NCI-H2081 (cell line): ENCODE data around the gene GRAMD4.

Source experiments
- DNase-seq, 2 experiments: peaks; one replicate each; lab custom pipeline; 2025; lab: John Stamatoyannopoulos, UW

GRAMD4 gene

GRCh38 chr22:46619830-46620501, at the start of gene GRAMD4:
GRAMD4 (plus strand) TSS chr22:46620386; CDS start chr22:46626800, 6,414 bp downstream.
- no peak for DNase-seq

- no peak for DNase-seq
Observed at GRCh38 chr22:46571642-46572250, 48.4 kb upstream of the GRAMD4 start.

GRCh38 chr22:46572911-46573780, 47.0 kb upstream of the GRAMD4 start:
- no peak for DNase-seq

GRCh38 chr22:46573781-46574437, 46.3 kb upstream of the GRAMD4 start:
- DNase-seq, result no peak

- no peak for DNase-seq
Observed at GRCh38 chr22:46574438-46574992, 45.7 kb upstream of the GRAMD4 start.

- peak in 1 of 2 experiments; percentile 6 for DNase-seq
Observed at GRCh38 chr22:46574993-46575910, 44.9 kb upstream of the GRAMD4 start.

- no peak for DNase-seq
Observed at GRCh38 chr22:46575911-46576555, 44.2 kb upstream of the GRAMD4 start.

- DNase-seq, result peak; percentile 32 to 37
Observed at GRCh38 chr22:46576556-46577367, 43.4 kb upstream of the GRAMD4 start.

- no peak for DNase-seq
Observed at GRCh38 chr22:46577368-46578249, 42.6 kb upstream of the GRAMD4 start.

- DNase-seq, result no peak
Observed at GRCh38 chr22:46578251-46578823, 41.8 kb upstream of the GRAMD4 start.

- DNase-seq, result no peak
Observed at GRCh38 chr22:46578824-46579561, 41.2 kb upstream of the GRAMD4 start.

GRCh38 chr22:46579751-46580449, 40.3 kb upstream of the GRAMD4 start:
- DNase-seq, result no peak

GRCh38 chr22:46580940-46581537, 39.1 kb upstream of the GRAMD4 start:
- DNase-seq, result peak; percentile 69 to 83

GRCh38 chr22:46581538-46582244, 38.5 kb upstream of the GRAMD4 start:
- no peak for DNase-seq

GRCh38 chr22:46582281-46582933, 37.8 kb upstream of the GRAMD4 start:
- DNase-seq, result no peak
